H1 (cell line): ENCODE measurements around the gene ZNF469. TPM values are rescaled to one million over a fixed set of nuclear protein-coding genes. Genes with fewer than 3 reads are reported as not detected.

Source experiments
- KDM1A ChIP-seq: fragments of 200-600, 300-600 bp; sonication (generic); IDR thresholded peaks from 2 replicates; pipeline ENCODE4 v1.7.1; 2016; ENCODE audit warnings: mild to moderate bottlenecking, low read length, borderline replicate concordance
- polyA plus RNA-seq, 7 experiments: library from polyadenylated mRNA; depleted of rRNA in 3 of 7; stranded (reverse) in 5 of 7; unstranded in 2 of 7; fragments of >200 nt in 5 of 7; fragments of 200-250 nt in 2 of 7; gene quantifications; 1 replicate in 5 of 7; 2 replicates in 1 of 7; 4 replicates in 1 of 7; pipeline versions ENCODE4 v1.2.1 to v1.2.3, GENCODE V29; 2011 to 2013; ENCODE audit warnings: missing spikeins in 2 of 7, mixed read lengths in 2 of 7
- total RNA-seq: library from RNA; stranded (reverse); fragmentation: NEBNext Ultra II Directional; extraction: Animal tissue kit (Norgen Biotek cat#: 25700); gene quantifications from 2 replicates; pipeline ENCODE4 v1.2.1, GENCODE V29; 2021
- TF ChIP-seq, protein P1 (sequence below): fragments of 300-600 bp; sonication (generic); IDR thresholded peaks from 2 replicates; pipeline ENCODE4 v1.7.1; 2012; ENCODE audit warnings: low read length, moderate library complexity, mild to moderate bottlenecking, inconsistent platforms; ENCODE audit not compliant: insufficient replicate concordance

The ZNF469 gene
- total and polyA plus RNA-seq, 2 of the 8 experiments (the other 6 are each of a cell fraction or from before 2014, with no cell fraction given): 0.30 to 1.8 TPM

GRCh38 chr16:88411951-88412576, 29.3 kb downstream of the ZNF469 start (continued):
- TF ChIP-seq, protein P1, sequence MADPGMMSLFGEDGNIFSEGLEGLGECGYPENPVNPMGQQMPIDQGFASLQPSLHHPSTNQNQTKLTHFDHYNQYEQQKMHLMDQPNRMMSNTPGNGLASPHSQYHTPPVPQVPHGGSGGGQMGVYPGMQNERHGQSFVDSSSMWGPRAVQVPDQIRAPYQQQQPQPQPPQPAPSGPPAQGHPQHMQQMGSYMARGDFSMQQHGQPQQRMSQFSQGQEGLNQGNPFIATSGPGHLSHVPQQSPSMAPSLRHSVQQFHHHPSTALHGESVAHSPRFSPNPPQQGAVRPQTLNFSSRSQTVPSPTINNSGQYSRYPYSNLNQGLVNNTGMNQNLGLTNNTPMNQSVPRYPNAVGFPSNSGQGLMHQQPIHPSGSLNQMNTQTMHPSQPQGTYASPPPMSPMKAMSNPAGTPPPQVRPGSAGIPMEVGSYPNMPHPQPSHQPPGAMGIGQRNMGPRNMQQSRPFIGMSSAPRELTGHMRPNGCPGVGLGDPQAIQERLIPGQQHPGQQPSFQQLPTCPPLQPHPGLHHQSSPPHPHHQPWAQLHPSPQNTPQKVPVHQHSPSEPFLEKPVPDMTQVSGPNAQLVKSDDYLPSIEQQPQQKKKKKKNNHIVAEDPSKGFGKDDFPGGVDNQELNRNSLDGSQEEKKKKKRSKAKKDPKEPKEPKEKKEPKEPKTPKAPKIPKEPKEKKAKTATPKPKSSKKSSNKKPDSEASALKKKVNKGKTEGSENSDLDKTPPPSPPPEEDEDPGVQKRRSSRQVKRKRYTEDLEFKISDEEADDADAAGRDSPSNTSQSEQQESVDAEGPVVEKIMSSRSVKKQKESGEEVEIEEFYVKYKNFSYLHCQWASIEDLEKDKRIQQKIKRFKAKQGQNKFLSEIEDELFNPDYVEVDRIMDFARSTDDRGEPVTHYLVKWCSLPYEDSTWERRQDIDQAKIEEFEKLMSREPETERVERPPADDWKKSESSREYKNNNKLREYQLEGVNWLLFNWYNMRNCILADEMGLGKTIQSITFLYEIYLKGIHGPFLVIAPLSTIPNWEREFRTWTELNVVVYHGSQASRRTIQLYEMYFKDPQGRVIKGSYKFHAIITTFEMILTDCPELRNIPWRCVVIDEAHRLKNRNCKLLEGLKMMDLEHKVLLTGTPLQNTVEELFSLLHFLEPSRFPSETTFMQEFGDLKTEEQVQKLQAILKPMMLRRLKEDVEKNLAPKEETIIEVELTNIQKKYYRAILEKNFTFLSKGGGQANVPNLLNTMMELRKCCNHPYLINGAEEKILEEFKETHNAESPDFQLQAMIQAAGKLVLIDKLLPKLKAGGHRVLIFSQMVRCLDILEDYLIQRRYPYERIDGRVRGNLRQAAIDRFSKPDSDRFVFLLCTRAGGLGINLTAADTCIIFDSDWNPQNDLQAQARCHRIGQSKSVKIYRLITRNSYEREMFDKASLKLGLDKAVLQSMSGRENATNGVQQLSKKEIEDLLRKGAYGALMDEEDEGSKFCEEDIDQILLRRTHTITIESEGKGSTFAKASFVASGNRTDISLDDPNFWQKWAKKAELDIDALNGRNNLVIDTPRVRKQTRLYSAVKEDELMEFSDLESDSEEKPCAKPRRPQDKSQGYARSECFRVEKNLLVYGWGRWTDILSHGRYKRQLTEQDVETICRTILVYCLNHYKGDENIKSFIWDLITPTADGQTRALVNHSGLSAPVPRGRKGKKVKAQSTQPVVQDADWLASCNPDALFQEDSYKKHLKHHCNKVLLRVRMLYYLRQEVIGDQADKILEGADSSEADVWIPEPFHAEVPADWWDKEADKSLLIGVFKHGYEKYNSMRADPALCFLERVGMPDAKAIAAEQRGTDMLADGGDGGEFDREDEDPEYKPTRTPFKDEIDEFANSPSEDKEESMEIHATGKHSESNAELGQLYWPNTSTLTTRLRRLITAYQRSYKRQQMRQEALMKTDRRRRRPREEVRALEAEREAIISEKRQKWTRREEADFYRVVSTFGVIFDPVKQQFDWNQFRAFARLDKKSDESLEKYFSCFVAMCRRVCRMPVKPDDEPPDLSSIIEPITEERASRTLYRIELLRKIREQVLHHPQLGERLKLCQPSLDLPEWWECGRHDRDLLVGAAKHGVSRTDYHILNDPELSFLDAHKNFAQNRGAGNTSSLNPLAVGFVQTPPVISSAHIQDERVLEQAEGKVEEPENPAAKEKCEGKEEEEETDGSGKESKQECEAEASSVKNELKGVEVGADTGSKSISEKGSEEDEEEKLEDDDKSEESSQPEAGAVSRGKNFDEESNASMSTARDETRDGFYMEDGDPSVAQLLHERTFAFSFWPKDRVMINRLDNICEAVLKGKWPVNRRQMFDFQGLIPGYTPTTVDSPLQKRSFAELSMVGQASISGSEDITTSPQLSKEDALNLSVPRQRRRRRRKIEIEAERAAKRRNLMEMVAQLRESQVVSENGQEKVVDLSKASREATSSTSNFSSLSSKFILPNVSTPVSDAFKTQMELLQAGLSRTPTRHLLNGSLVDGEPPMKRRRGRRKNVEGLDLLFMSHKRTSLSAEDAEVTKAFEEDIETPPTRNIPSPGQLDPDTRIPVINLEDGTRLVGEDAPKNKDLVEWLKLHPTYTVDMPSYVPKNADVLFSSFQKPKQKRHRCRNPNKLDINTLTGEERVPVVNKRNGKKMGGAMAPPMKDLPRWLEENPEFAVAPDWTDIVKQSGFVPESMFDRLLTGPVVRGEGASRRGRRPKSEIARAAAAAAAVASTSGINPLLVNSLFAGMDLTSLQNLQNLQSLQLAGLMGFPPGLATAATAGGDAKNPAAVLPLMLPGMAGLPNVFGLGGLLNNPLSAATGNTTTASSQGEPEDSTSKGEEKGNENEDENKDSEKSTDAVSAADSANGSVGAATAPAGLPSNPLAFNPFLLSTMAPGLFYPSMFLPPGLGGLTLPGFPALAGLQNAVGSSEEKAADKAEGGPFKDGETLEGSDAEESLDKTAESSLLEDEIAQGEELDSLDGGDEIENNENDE: no peak
- TF ChIP-seq KDM1A: peak; percentile 93
- TF ChIP-seq, all 59 proteins: peak for 1
